GM19468 (cell line): ENCODE measurements around the gene ZNF333.
A peak's percentile ranks its signal among the peaks of the same experiment; 100 is the strongest.

ENCODE experiments used
- ATAC-seq: cut with Tn5 transposase; IDR thresholded peaks from one replicate; pipeline ENCODE4 v1.9.1; 2021; ENCODE audit warnings: mild to moderate bottlenecking, moderate library complexity, moderate number of reproducible peaks; ENCODE audit not compliant: unreplicated experiment; ENCODE audit errors: extremely low read depth

Gene ZNF333

GRCh38 chr19:14689598-14690503 lies at the start of gene ZNF333:
Gene ZNF333 (plus strand): TSS chr19:14690048. CDS start chr19:14693492, 3,444 bp downstream.
- ATAC-seq: peak; percentile 75

GRCh38 chr19:14648506-14648905 lies 41.3 kb upstream of the ZNF333 start:
- no peak for ATAC-seq

- no peak for ATAC-seq
Measured at GRCh38 chr19:14649020-14649419, 40.8 kb upstream of the ZNF333 start.

- no peak for ATAC-seq
Measured at GRCh38 chr19:14650161-14650560, 39.7 kb upstream of the ZNF333 start.

- no peak for ATAC-seq
Measured at GRCh38 chr19:14654786-14655560, 34.9 kb upstream of the ZNF333 start.

GRCh38 chr19:14655726-14656125 lies 34.1 kb upstream of the ZNF333 start:
- ATAC-seq: no peak

GRCh38 chr19:14659874-14660489 lies 29.9 kb upstream of the ZNF333 start:
- ATAC-seq: no peak

GRCh38 chr19:14661372-14661924 lies 28.4 kb upstream of the ZNF333 start:
- no peak for ATAC-seq

GRCh38 chr19:14669940-14670339 lies 19.9 kb upstream of the ZNF333 start:
- ATAC-seq: no peak

GRCh38 chr19:14670408-14670807 lies 19.4 kb upstream of the ZNF333 start:
- no peak for ATAC-seq

- no peak for ATAC-seq
Measured at GRCh38 chr19:14672188-14672872, 17.5 kb upstream of the ZNF333 start.

GRCh38 chr19:14673088-14673487 lies 16.8 kb upstream of the ZNF333 start:
- no peak for ATAC-seq

GRCh38 chr19:14674764-14675163 lies 15.1 kb upstream of the ZNF333 start, which contains the start of gene ADGRE3:
Gene ADGRE3 (minus strand): TSS chr19:14674844. CDS start chr19:14674770, 74 bp downstream.
- no peak for ATAC-seq

- no peak for ATAC-seq
Measured at GRCh38 chr19:14676762-14677161, 13.1 kb upstream of the ZNF333 start.

- no peak for ATAC-seq
Measured at GRCh38 chr19:14677464-14677863, 12.4 kb upstream of the ZNF333 start.

GRCh38 chr19:14678199-14678598 lies 11.6 kb upstream of the ZNF333 start:
- no peak for ATAC-seq

GRCh38 chr19:14682084-14682483 lies 7.8 kb upstream of the ZNF333 start:
- ATAC-seq: no peak

- ATAC-seq: no peak
Measured at GRCh38 chr19:14683439-14683838, 6.4 kb upstream of the ZNF333 start.

- no peak for ATAC-seq
Measured at GRCh38 chr19:14686411-14686810, 3.4 kb upstream of the ZNF333 start.
